ENCODE data around the gene ORM2.

DNA sequence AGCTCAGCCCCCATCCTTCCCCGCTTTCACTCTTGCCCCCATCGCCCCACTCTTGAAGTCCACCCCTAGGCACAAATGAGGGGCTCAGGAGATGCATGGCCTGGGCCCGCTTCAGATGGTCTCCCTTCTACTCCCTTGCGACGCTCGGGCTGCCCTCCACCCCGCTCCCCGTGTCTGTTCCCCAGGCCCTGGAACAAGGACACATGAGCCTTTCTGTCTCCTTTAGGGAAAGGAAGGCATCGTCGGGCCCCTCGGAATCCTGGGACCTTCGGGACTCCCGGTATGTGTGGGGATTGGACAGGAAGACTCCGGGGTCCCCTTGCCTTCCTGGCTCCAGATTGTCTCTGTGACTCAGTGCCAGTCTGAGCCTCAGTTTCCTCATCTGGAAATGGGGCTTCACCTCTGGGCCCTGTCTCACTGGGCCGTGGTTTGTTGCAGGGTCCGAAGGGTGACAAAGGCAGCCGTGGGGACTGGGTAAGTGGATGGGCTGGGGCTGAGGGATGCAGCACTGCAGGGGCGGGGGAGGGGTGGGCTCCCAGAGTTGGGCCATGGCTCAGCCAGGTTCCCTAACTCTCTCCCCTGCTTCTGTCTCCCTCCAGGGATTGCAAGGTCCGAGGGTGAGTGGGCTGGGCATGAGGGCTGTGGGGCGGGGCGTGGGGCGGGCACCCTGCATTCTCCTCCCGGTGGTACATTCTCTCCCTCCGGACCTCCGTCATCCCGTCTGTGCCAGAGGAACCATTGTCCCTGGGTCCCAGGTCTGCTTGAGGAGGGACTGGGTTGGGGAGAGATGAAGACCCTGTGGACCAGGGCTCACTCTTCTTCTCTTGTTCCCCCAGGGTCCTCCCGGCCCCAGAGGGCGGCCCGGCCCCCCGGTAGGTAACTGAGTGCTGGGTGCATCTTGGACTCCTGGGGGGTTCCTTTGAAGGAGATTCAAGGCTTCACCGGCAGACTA, 28.5 kb upstream of the ORM2 start:
- TF ChIP-seq, protein P1, sequence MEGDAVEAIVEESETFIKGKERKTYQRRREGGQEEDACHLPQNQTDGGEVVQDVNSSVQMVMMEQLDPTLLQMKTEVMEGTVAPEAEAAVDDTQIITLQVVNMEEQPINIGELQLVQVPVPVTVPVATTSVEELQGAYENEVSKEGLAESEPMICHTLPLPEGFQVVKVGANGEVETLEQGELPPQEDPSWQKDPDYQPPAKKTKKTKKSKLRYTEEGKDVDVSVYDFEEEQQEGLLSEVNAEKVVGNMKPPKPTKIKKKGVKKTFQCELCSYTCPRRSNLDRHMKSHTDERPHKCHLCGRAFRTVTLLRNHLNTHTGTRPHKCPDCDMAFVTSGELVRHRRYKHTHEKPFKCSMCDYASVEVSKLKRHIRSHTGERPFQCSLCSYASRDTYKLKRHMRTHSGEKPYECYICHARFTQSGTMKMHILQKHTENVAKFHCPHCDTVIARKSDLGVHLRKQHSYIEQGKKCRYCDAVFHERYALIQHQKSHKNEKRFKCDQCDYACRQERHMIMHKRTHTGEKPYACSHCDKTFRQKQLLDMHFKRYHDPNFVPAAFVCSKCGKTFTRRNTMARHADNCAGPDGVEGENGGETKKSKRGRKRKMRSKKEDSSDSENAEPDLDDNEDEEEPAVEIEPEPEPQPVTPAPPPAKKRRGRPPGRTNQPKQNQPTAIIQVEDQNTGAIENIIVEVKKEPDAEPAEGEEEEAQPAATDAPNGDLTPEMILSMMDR (IDR thresholded peaks at IDR 0.05): no peak
- no peak for TF ChIP-seq POLR2A (IDR thresholded peaks at IDR 0.05)
- TF ChIP-seq EP300 (IDR thresholded peaks at IDR 0.05): no peak
